GM12872 (cell line): ENCODE results near the gene GNPTAB.

ENCODE experiments used
- CTCF ChIP-seq: IDR thresholded peaks from 3 replicates; pipeline ENCODE4 v1.5.1; 2011; ENCODE audit warnings: low read depth, mild to moderate bottlenecking, low read length, moderate library complexity; ENCODE audit not compliant: insufficient read depth

Gene GNPTAB

GRCh38 chr12:101761350-101761749 is 69.4 kb downstream of the GNPTAB start:
- TF ChIP-seq CTCF = no peak

- TF ChIP-seq CTCF = peak; percentile 71; the same call in 2 of the 3 replicates
Measured at GRCh38 chr12:101759396-101760047, 71.2 kb downstream of the GNPTAB start.

- no peak for TF ChIP-seq CTCF
Measured at GRCh38 chr12:101750152-101750551, 80.6 kb downstream of the GNPTAB start.

GRCh38 chr12:101749657-101750056 is 81.1 kb downstream of the GNPTAB start:
- TF ChIP-seq CTCF = no peak

GRCh38 chr12:101748907-101749306 is 81.9 kb downstream of the GNPTAB start:
- TF ChIP-seq CTCF = no peak

GRCh38 chr12:101747697-101748096 is 83.1 kb downstream of the GNPTAB start:
- TF ChIP-seq CTCF = no peak

- TF ChIP-seq CTCF = no peak
Measured at GRCh38 chr12:101746661-101747060, 84.1 kb downstream of the GNPTAB start.
